ENCODE results near the gene WNK2.
"Not testable (repeated sequence)": the region's sequence is repeated elsewhere in the genome, so short reads cannot be mapped to it uniquely, and the experiment has no call there.

The WNK2 gene

DNA sequence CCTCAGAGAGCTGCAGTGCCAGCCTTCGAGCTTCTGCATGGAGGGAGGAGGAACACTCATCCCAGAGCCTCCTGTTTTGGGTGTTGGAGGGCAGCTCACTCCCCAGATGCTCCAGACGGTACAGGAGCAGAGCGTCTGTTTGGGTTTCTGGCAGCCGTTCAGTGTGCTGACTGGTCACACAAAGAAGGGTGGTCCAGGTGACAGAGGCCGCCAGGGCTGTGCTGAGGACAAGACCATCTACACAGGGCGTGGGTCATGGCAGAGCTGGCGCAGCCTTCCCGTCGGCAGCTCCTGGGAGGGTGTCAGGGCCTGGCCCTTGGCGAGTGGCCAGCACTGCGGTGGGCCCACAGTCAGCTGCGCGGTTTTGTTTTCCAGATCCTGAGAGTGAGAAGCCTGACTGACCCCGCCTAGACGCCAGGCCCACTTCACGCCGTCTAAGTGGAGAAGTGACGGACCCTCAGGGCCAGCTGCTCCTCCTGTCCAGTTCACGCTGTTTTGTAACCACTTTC is 136.1 kb downstream of the WNK2 start:
- H3K27ac Mint-ChIP-seq: no peak overlapping the region
- H3K27me3 Mint-ChIP-seq: peaks cover 35% of the 10 kb centered on the region
- ATAC-seq (ENCODE audit: low read depth) (no peak), DNase-seq (ENCODE audit: low spot score in 2 of 2) (no peak)
- no peaks in the 10 kb centered on the region for H3K9me3 Mint-ChIP-seq
- no peaks in the 10 kb centered on the region for H3K36me3 Mint-ChIP-seq
- H3K4me3 Mint-ChIP-seq: no peak overlapping the region
- peaks cover 3% of the 10 kb centered on the region for H3K4me1 Mint-ChIP-seq

DNA sequence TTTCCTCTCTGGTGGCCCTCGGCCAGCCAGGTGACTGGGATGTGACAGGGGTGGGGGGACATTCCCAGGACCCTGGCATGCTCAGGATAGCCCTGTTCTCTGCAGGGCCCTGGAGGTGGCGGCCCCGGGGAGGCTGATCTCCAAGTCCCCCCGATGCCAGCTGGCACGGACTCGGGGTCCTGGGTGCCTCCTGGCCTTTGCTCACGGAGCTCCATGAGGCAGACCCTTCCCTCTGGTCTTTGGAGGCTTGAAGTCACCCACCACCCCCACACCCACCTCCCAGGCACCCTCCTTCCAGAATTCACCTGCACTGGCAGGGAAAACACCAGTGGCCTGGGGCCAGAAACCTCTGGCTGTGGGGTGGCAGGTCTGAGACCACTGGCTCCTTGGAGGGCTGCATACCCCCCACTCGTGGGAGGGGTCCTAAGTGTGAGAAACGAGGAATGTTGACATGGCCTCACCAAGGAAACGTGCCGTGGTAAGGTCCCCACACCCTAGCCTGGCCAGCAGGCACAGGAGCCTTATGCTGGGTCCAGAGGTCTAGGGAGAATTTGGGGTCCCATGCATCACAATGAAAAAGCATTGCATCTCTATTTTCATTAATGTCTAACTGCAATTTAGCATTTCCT is 136.8 kb downstream of the WNK2 start:
- no peak for DNase-seq (ENCODE audit: low spot score in 2 of 2)
- Mint-ChIP-seq H3K27ac (no peak overlapping the region), H3K4me3 (no peak overlapping the region), H3K4me1 (peaks cover 3% of the 10 kb centered on the region), H3K27me3 (peaks cover 33% of the 10 kb centered on the region), H3K36me3 (no peaks in the 10 kb centered on the region), H3K9me3 (no peaks in the 10 kb centered on the region)
- no peak for ATAC-seq (ENCODE audit: low read depth)

DNA sequence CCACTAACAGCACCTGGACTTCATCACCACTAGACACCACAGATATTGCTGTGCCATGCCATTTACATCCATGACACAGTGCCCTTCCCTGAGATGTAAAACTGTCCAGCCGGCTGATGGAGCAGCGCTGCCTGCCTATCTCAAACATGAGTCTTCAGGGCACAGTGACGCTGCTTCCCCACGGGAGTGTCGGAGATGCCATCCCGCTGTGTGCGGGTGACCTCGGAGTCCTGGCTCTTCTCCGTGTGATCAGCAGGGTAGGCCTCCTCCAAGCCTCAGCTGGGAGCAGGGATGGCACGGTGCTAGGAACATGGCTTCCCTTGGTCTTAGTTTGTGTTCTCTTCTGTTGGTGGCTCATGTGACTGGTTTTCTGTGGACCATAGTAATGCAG is 137.3 kb downstream of the WNK2 start:
- ATAC-seq (ENCODE audit: low read depth): no peak
- DNase-seq (ENCODE audit: low spot score in 2 of 2): no peak
- no peaks in the 10 kb centered on the region for H3K9me3 Mint-ChIP-seq
- no peak overlapping the region for H3K27ac Mint-ChIP-seq
- no peak overlapping the region for H3K4me3 Mint-ChIP-seq
- H3K36me3 Mint-ChIP-seq: no peaks in the 10 kb centered on the region
- H3K4me1 Mint-ChIP-seq: peaks cover 3% of the 10 kb centered on the region
- H3K27me3 Mint-ChIP-seq: peaks cover 31% of the 10 kb centered on the region

DNA sequence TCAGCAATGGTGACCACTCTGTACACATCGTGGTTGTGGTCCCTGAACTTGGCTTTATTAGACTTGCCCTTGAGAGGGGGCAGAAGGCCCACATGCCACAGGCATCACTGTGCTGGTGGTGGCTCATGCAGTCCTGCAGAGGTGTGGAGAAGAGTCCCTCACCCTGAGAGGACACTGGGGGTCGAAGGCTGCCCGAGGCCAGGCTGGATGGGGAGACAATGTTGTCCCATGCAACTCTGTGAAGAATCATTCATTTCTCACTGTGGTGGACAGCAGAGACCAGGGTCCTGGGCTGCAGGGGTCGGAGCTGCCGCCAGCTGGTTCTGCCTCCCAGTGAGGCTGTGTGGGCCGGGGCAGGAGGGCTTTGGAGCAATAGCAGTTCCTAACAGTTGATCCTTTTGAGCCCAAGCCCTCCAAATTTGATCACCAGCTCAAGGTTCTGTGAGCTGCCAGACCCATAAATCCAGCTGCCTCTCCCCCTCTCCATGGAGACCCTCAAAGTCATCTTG is 139.6 kb downstream of the WNK2 start:
- not testable (repeated sequence) for ATAC-seq (ENCODE audit: low read depth); H3K9me3 Mint-ChIP-seq; H3K36me3 Mint-ChIP-seq; H3K4me1 Mint-ChIP-seq; H3K4me3 Mint-ChIP-seq; H3K27ac Mint-ChIP-seq; DNase-seq (ENCODE audit: low spot score in 2 of 2)
- H3K27me3 Mint-ChIP-seq: peaks cover 24% of the 10 kb centered on the region

DNA sequence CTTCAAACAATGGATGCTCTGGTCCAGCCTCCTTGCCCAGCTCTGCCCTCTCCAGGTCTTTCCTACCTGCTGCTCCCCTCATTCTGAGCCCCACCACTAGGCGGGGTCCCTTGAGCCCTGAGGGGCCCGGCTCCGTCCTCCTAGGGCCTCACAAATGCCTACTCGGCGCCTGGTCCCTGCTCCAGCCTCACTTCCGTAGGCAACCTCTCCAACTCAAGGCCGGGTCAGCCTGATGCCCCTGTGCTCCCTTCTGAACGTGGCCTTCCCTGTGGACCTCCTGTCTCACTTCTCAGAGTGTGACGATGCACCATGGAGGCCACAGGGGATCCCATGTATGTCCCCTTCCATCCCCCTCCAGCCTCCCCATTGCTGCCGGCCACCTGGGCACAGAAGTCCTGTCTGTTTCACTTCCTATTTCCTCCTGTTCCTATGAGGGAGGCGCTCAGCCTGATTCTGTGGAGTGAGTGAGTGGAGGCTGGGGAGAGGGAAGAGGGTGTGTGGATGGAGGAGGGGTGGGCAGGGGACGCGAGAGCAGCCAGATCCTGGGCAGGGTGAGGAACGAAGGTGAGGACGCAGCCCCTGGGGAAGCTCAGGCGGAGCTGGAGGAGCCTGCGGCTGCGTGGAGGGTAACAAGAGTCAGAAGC is 140.4 kb downstream of the WNK2 start:
- H3K27ac Mint-ChIP-seq: no peak overlapping the region
- H3K9me3 Mint-ChIP-seq: no peaks in the 10 kb centered on the region
- ATAC-seq (ENCODE audit: low read depth) (no peak), DNase-seq (ENCODE audit: low spot score in 2 of 2) (no peak)
- H3K36me3 Mint-ChIP-seq: no peaks in the 10 kb centered on the region
- H3K27me3 Mint-ChIP-seq: peaks cover 20% of the 10 kb centered on the region
- no peak overlapping the region for H3K4me3 Mint-ChIP-seq
- H3K4me1 Mint-ChIP-seq: peaks cover 3% of the 10 kb centered on the region

DNA sequence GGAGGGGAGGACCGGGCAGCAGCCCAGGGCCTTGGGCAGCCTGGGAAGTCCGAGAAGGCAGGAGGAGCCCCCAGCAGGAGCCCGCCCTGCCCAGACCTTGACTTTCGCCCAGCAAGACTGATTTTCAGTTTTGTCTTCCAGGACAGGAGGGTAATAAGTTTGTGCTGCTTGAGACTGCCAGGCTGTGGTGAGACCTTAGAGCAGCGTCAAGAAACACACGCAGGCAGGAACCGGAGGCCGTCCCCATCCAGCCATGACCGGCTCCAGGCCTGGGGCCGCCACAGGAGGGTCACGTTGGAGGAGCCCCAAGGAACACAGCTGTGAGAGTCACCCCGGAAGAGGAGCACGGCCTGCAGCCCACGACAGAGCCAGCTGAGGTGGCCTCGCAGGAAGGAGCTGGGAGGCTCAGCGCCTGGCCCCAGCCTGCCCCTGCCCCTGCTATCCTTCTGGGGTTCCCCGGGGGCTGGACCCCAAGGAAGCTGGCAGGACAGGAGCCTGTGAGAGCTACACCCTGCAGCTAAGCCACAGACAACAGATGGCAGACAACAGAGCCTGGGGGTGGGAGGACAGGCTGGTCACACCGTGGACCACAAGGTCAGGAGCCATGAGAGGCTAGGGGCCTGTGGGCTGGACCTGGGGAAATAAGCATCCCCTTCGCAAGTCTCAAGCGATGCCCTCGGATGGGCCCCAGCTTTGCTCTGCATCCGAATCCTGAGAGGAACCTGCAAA is 141.5 kb downstream of the WNK2 start:
- H3K36me3 Mint-ChIP-seq: peaks cover 2% of the 10 kb centered on the region
- peaks cover 3% of the 10 kb centered on the region for H3K4me1 Mint-ChIP-seq
- H3K9me3 Mint-ChIP-seq: no peaks in the 10 kb centered on the region
- H3K27ac Mint-ChIP-seq: no peak overlapping the region
- ATAC-seq (ENCODE audit: low read depth) (no peak), DNase-seq (ENCODE audit: low spot score in 2 of 2) (no peak)
- H3K27me3 Mint-ChIP-seq: peaks cover 22% of the 10 kb centered on the region
- H3K4me3 Mint-ChIP-seq: no peak overlapping the region

DNA sequence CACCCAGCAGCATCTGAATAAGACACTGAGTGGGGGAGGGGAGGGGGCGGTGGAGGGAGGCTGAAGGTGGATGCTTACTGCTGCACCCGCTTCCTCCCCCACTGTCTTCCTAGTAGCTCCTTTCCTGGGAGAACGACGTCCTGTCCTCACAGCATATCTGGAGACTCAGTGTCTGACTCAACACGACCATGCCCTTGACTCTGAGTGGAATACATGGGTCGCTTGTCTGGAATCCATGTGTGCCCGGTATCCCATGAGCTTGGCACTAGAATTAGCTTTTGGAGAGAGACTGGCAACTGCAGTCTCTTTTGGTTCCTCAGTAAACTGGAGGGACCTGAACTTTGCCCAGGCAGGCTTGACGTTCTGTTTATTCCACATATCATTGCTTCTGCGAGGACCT is 142.1 kb downstream of the WNK2 start:
- no peak for ATAC-seq (ENCODE audit: low read depth)
- Mint-ChIP-seq H3K27ac (no peak overlapping the region), H3K36me3 (peaks cover 2% of the 10 kb centered on the region), H3K4me3 (no peak overlapping the region), H3K4me1 (peaks cover 3% of the 10 kb centered on the region), H3K9me3 (no peaks in the 10 kb centered on the region), H3K27me3 (peaks cover 23% of the 10 kb centered on the region)
- DNase-seq (ENCODE audit: low spot score in 2 of 2): no peak

DNA sequence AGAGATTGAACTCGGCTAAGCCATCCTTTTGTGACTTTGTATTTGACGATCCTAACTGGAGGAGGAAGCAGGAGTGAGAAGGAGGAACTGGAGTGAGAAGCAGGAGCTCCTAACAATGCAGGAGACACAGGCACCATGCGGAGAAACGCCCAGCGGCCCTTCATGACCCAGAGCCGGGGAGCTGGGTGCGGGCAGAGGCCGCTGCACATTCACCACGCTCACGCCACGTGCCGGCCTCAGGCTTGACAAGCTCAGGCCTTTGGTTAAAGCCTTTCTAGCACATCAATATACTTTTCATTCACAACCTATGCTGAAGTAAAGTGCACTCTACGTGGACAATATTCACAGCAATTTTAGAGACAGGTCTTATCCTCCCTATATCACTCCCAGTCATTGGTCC is 142.7 kb downstream of the WNK2 start:
- no peaks in the 10 kb centered on the region for H3K9me3 Mint-ChIP-seq
- no peak overlapping the region for H3K4me3 Mint-ChIP-seq
- DNase-seq (ENCODE audit: low spot score in 2 of 2) (no peak), ATAC-seq (ENCODE audit: low read depth) (no peak)
- H3K36me3 Mint-ChIP-seq: peaks cover 2% of the 10 kb centered on the region
- H3K27me3 Mint-ChIP-seq: peaks cover 22% of the 10 kb centered on the region
- H3K27ac Mint-ChIP-seq: no peak overlapping the region
- peaks cover 3% of the 10 kb centered on the region for H3K4me1 Mint-ChIP-seq

DNA sequence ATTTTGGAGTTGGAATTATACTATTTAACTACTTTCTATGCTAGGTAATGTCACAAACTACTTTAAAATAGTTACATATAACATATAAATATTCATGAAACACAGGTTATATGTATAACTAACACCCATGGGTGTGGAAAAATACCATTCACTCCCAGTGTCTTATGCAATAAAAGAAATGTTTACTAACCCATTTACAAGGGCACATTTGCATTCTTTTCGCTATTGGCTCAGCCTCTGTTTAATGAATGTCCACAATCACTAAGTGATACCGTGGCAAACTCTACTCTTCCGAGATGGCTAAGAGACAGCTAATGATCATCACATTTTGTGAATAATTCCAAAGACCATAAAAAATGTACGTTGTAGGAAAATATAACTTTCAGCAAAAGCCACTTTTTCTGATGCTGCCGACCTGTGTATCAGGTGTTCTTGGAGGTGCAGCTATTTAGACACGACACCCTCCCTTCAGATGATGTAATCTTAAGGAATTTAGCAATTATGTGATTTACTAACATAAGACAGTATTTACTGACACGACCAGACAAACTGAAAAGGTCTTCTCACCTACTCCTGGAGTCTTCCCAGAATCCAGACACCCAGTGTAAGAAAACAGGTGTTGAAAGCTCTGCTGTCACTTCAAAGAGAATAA is 145.8 kb downstream of the WNK2 start:
- H3K27me3 Mint-ChIP-seq: peaks cover 15% of the 10 kb centered on the region
- H3K4me3 Mint-ChIP-seq: no peak overlapping the region
- no peaks in the 10 kb centered on the region for H3K4me1 Mint-ChIP-seq

DNA sequence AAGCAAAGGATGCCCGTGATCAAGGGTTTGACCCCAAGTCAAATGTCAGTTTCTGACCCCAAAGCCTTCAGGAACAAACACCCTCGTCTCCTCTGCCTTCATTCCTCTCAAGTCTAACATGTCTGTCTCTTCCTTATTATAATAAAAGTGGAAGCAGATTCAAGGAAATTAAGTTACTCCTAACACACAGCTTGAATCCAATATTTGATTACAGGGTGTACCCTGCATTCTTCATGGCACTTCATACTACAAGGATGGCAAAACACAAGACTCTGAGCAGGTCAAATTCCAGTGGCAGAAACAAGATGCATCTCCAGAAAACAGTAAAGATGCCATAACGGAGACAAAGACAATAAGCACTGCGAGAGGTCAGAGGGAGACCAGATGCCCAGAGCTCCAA is 148.4 kb downstream of the WNK2 start:
- no peak for DNase-seq (ENCODE audit: low spot score in 2 of 2)
- Mint-ChIP-seq H3K9me3 (peaks cover 7% of the 10 kb centered on the region), H3K4me3 (no peak overlapping the region), H3K27me3 (peaks cover 10% of the 10 kb centered on the region), H3K4me1 (no peaks in the 10 kb centered on the region), H3K27ac (no peak overlapping the region), H3K36me3 (peaks cover 6% of the 10 kb centered on the region)
- no peak for ATAC-seq (ENCODE audit: low read depth)

More for the DNA sequence above, 145.8 kb downstream of the WNK2 start:
- no peak overlapping the region for H3K27ac Mint-ChIP-seq
- peaks cover 6% of the 10 kb centered on the region for H3K36me3 Mint-ChIP-seq
- ATAC-seq (ENCODE audit: low read depth): no peak
- DNase-seq (ENCODE audit: low spot score in 2 of 2): no peak
- H3K9me3 Mint-ChIP-seq: peaks cover 5% of the 10 kb centered on the region

DNA sequence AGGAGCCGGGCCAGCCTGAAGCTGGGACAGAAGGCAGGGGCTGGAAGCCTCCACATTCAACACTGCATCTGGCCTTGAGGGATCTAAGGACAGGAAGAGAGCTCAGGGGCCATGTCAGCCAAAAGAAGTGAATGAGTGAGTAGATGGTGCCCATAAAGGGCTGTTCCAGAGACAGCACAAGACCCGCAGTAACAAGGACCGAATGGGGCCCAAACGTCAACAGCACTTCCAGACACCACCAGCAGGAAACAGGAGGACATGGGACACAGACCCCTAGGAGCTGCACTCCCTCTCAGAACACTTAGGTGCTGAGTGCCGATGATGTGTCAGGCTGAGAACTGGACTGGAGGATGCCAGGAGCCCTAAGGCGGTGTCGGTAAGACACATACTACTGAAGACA is 152.8 kb downstream of the WNK2 start:
- H3K9me3 Mint-ChIP-seq: peaks cover 20% of the 10 kb centered on the region
- H3K4me1 Mint-ChIP-seq: no peaks in the 10 kb centered on the region
- H3K27me3 Mint-ChIP-seq: peaks cover 7% of the 10 kb centered on the region
- H3K27ac Mint-ChIP-seq: no peak overlapping the region
- no peak overlapping the region for H3K4me3 Mint-ChIP-seq
- ATAC-seq (ENCODE audit: low read depth) (no peak), DNase-seq (ENCODE audit: low spot score in 2 of 2) (no peak)
- H3K36me3 Mint-ChIP-seq: peaks cover 8% of the 10 kb centered on the region

DNA sequence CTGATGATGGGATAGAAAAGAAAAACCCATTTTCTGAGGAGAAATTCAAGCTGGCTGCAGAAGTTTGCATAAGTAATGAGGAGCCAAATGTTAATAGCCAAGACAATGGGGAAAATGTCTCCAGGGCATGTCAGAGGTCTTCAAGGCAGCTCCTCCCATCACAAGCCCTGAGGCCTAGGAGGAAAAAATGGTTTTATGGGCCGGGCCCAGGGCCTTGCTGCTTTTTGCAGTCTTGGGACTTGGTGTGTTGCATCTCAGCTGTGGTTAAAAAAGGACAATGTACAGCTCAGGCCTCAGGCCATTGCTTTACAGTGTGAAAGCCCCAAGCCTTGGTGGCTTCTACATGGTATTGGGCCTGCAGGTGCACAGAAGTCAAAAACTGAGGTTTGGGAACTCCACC is 154.3 kb downstream of the WNK2 start:
- H3K27ac Mint-ChIP-seq; H3K4me1 Mint-ChIP-seq; H3K36me3 Mint-ChIP-seq; ATAC-seq (ENCODE audit: low read depth); DNase-seq (ENCODE audit: low spot score in 2 of 2); H3K27me3 Mint-ChIP-seq; H3K4me3 Mint-ChIP-seq: not testable (repeated sequence)
- H3K9me3 Mint-ChIP-seq: peaks cover 16% of the 10 kb centered on the region

DNA sequence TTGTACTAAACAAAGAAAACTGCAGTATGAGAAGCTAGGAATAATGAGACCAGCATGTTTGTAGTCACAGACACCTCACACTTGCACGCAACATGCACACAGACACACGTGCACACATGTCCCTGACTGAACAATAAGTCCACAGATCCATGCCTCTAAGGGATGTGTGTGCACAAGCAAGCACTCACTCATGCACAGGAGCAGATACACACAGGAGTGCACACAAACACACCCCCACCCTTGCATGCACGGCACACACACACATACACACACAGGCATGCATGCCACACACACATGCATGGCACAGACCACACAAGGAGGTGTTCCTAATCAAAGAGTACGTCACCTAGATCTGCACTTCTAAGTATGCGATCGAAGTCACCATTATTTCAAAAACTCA is 156.2 kb downstream of the WNK2 start:
- ATAC-seq (ENCODE audit: low read depth) (no peak), DNase-seq (ENCODE audit: low spot score in 2 of 2) (no peak)
- H3K36me3 Mint-ChIP-seq: peaks cover 4% of the 10 kb centered on the region
- H3K4me1 Mint-ChIP-seq: no peaks in the 10 kb centered on the region
- H3K27me3 Mint-ChIP-seq: peaks cover 9% of the 10 kb centered on the region
- H3K9me3 Mint-ChIP-seq: peaks cover 15% of the 10 kb centered on the region
- H3K27ac Mint-ChIP-seq: no peak overlapping the region
- H3K4me3 Mint-ChIP-seq: no peak overlapping the region

DNA sequence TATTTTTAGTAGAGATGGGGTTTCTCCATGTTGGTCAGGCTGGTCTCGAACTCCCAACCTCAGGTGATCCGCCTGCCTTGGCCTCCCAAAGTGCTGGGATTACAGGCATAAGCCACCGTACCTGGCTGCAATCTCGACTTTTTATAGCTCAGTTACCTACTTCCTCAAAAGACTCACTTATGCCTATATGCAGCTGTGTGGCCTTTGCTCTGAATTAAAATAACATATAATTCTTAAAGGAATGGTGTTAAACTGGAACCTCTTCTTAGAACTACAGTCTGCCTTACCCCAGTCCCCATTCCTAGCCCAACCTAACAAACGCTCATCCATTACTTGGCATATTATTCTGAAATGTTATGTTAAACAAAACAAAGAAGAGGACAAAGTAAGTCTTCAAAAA is 157.9 kb downstream of the WNK2 start:
- not testable (repeated sequence) for H3K4me3 Mint-ChIP-seq; H3K4me1 Mint-ChIP-seq; H3K36me3 Mint-ChIP-seq; ATAC-seq (ENCODE audit: low read depth); H3K27ac Mint-ChIP-seq; DNase-seq (ENCODE audit: low spot score in 2 of 2)
- Mint-ChIP-seq H3K27me3 (peaks cover 15% of the 10 kb centered on the region), H3K9me3 (peaks cover 15% of the 10 kb centered on the region)
